HG03457 (cell line): ENCODE data around the gene ATF4.
A peak's percentile ranks its signal among the peaks of the same experiment; 100 is the strongest.

Experiments
- ATAC-seq: cut with Tn5 transposase; IDR thresholded peaks from one replicate; pipeline ENCODE4 v1.9.1; 2021; ENCODE audit warnings: moderate number of reproducible peaks; ENCODE audit not compliant: unreplicated experiment

The ATF4 gene

GRCh38 chr22:39520226-39521105 is at the start of gene ATF4:
Gene ATF4, plus strand, starts transcription at chr22:39520562. Its CDS starts 884 bp downstream, at chr22:39521446.
- ATAC-seq = peak; percentile 35

GRCh38 chr22:39471381-39472141 is 48.8 kb upstream of the ATF4 start:
- ATAC-seq = no peak

- no peak for ATAC-seq
Measured at GRCh38 chr22:39472570-39473556, 47.5 kb upstream of the ATF4 start.

- ATAC-seq = no peak
Measured at GRCh38 chr22:39473851-39474250, 46.5 kb upstream of the ATF4 start.

- ATAC-seq = no peak
Measured at GRCh38 chr22:39474351-39475111, 45.8 kb upstream of the ATF4 start.

- ATAC-seq = no peak
Measured at GRCh38 chr22:39475337-39475736, 45.0 kb upstream of the ATF4 start.

GRCh38 chr22:39475902-39476301 is 44.5 kb upstream of the ATF4 start:
- ATAC-seq = no peak

- no peak for ATAC-seq
Measured at GRCh38 chr22:39476664-39477063, 43.7 kb upstream of the ATF4 start.

GRCh38 chr22:39477542-39477941 is 42.8 kb upstream of the ATF4 start:
- no peak for ATAC-seq

- no peak for ATAC-seq
Measured at GRCh38 chr22:39478441-39478850, 41.9 kb upstream of the ATF4 start.

- ATAC-seq = no peak
Measured at GRCh38 chr22:39479254-39479653, 41.1 kb upstream of the ATF4 start.

GRCh38 chr22:39480557-39480956 is 39.8 kb upstream of the ATF4 start:
- no peak for ATAC-seq

- no peak for ATAC-seq
Measured at GRCh38 chr22:39481054-39481453, 39.3 kb upstream of the ATF4 start.

GRCh38 chr22:39481595-39481994 is 38.8 kb upstream of the ATF4 start:
- no peak for ATAC-seq

- no peak for ATAC-seq
Measured at GRCh38 chr22:39482768-39483167, 37.6 kb upstream of the ATF4 start.

GRCh38 chr22:39486951-39487825 is 33.2 kb upstream of the ATF4 start:
- no peak for ATAC-seq

GRCh38 chr22:39487826-39488520 is 32.4 kb upstream of the ATF4 start:
- no peak for ATAC-seq

- no peak for ATAC-seq
Measured at GRCh38 chr22:39488563-39489083, 31.7 kb upstream of the ATF4 start.
